CD14-positive monocyte (primary cell): ENCODE data around the gene CNPY3. TPM values are rescaled to one million over a fixed set of nuclear protein-coding genes. Genes with fewer than 3 reads are reported as not detected.

Source experiments
- DNase-seq, 3 donors: peaks; one replicate each; pipeline ENCODE4 v3.0.0-alpha.2; 2011 to 2022
- H2AFZ ChIP-seq: 2 replicates; pipeline ENCODE4 v1.6.0; 2012; ENCODE audit warnings: mild to moderate bottlenecking, low read depth, low read length, inconsistent platforms; ENCODE audit not compliant: insufficient read depth, poor library complexity, severe bottlenecking
- H3K27ac ChIP-seq, 2 donors: 1 replicate in 1 of 2; 2 replicates in 1 of 2; pipeline ENCODE4 v1.5.1; 2012 to 2013; ENCODE audit warnings: low read length in 2 of 2, control low read depth in 1 of 2, inconsistent platforms in 1 of 2, low read depth in 1 of 2, mild to moderate bottlenecking in 1 of 2
- H3K27me3 ChIP-seq, 2 donors: one replicate each; pipeline versions ENCODE4 v1.6.0 to v1.6.1; 2011 to 2013; ENCODE audit warnings: low read length in 2 of 2; ENCODE audit not compliant: control insufficient read depth in 2 of 2, insufficient read depth in 2 of 2
- H3K36me3 ChIP-seq, 2 donors: replicated peaks in 1 of 2; 1 replicate in 1 of 2; 2 replicates in 1 of 2; pipeline versions ENCODE4 v1.5.1 to v1.6.1; 2012 to 2013; ENCODE audit warnings: low read length in 2 of 2, control low read depth in 1 of 2, inconsistent platforms in 1 of 2, mild to moderate bottlenecking in 1 of 2; ENCODE audit not compliant: insufficient read depth in 2 of 2, control insufficient read depth in 1 of 2
- H3K4me1 ChIP-seq, 2 donors: 1 replicate in 1 of 2; 2 replicates in 1 of 2; pipeline versions ENCODE4 v1.5.1 to v1.6.1; 2012 to 2013; ENCODE audit warnings: low read length in 2 of 2, control low read depth in 1 of 2, inconsistent platforms in 1 of 2, mild to moderate bottlenecking in 1 of 2, moderate library complexity in 1 of 2; ENCODE audit not compliant: insufficient read depth in 2 of 2, control insufficient read depth in 1 of 2
- H3K4me2 ChIP-seq: replicated peaks from 2 replicates; pipeline ENCODE3; 2012; ENCODE audit warnings: low read length, moderate library complexity, mild to moderate bottlenecking; ENCODE audit not compliant: poor library complexity, severe bottlenecking; ENCODE audit errors: extremely low read depth
- H3K4me3 ChIP-seq, 3 experiments: fragments of 200-600 bp in 1 of 3; sonication (generic) in 1 of 3; replicated peaks in 1 of 3; 1 replicate in 2 of 3; 2 replicates in 1 of 3; pipeline ENCODE4 v1.5.1; 2011 to 2013; ENCODE audit warnings: low read length in 3 of 3, mild to moderate bottlenecking in 3 of 3, control low read depth in 2 of 3, low read depth in 2 of 3, inconsistent platforms in 1 of 3, moderate library complexity in 1 of 3
- H3K79me2 ChIP-seq: 2 replicates; pipeline ENCODE4 v1.6.0; 2012; ENCODE audit warnings: mild to moderate bottlenecking, control low read depth, inconsistent platforms, low read length, moderate library complexity; ENCODE audit not compliant: insufficient read depth
- H3K9ac ChIP-seq: 2 replicates; pipeline ENCODE4 v1.6.0; 2017; ENCODE audit warnings: low read length, mild to moderate bottlenecking; ENCODE audit not compliant: insufficient read depth, poor library complexity, severe bottlenecking
- H3K9me3 ChIP-seq, 2 donors: replicated peaks in 1 of 2; 1 replicate in 1 of 2; 2 replicates in 1 of 2; pipeline versions ENCODE4 v1.5.1 to v1.6.1; 2012 to 2013; ENCODE audit warnings: low read length in 2 of 2, control low read depth in 1 of 2; ENCODE audit not compliant: control insufficient read depth in 1 of 2, insufficient read depth in 1 of 2
- H4K20me1 ChIP-seq: 2 replicates; pipeline ENCODE4 v1.6.0; 2012; ENCODE audit warnings: mild to moderate bottlenecking, low read length, control low read depth, moderate library complexity; ENCODE audit not compliant: insufficient read depth
- H3K27ac Mint-ChIP-seq, 7 donors: one replicate each; pipeline ENCODE4 v1.8.0; 2020; ENCODE audit warnings: mild to moderate bottlenecking in 7 of 7, mixed read lengths in 7 of 7, moderate library complexity in 6 of 7, inconsistent platforms in 2 of 7
- H3K27me3 Mint-ChIP-seq, 3 donors: one replicate each; pipeline ENCODE4 v1.8.0; 2021 to 2022; ENCODE audit warnings: low read depth in 3 of 3, mild to moderate bottlenecking in 3 of 3, mixed read lengths in 3 of 3, moderate library complexity in 3 of 3, inconsistent platforms in 1 of 3
- H3K36me3 Mint-ChIP-seq, 2 donors: one replicate each; pipeline ENCODE4 v1.8.0; 2020; ENCODE audit warnings: mixed read lengths in 2 of 2, inconsistent platforms in 1 of 2, mild to moderate bottlenecking in 1 of 2
- H3K4me1 Mint-ChIP-seq: one replicate; pipeline ENCODE4 v1.8.0; 2020; ENCODE audit warnings: mild to moderate bottlenecking, mixed read lengths
- H3K4me3 Mint-ChIP-seq, 2 donors: one replicate each; pipeline ENCODE4 v1.8.0; 2020; ENCODE audit warnings: mild to moderate bottlenecking in 2 of 2, mixed read lengths in 2 of 2, moderate library complexity in 1 of 2
- H3K9me3 Mint-ChIP-seq, 7 donors: one replicate each; pipeline ENCODE4 v1.8.0; 2020 to 2022; ENCODE audit warnings: mixed read lengths in 7 of 7, mild to moderate bottlenecking in 6 of 7, moderate library complexity in 6 of 7, inconsistent platforms in 2 of 7
- WGBS: methylation state at CpG from one replicate; pipeline ENCODE4 v1.1.5; 2013; ENCODE audit warnings: missing lambda C conversion rate; ENCODE audit not compliant: insufficient coverage; 5-methylcytosine and 5-hydroxymethylcytosine counted together
- intact Hi-C, 2 donors: fragments of 100-400 bp; cut with micrococcal nuclease; formaldehyde crosslinking; loops; one replicate each; pipeline versions ENCODE4 v1.15.0 to v1.15.1; 2023
- polyA plus RNA-seq, 3 donors: library from polyadenylated mRNA; depleted of rRNA in 1 of 3; unstranded in 2 of 3; stranded (reverse) in 1 of 3; fragments of 300-500 nt in 2 of 3; fragments of >200 nt in 1 of 3; fragmentation: Illumina TruSeq in 2 of 3; gene quantifications; 1 replicate in 2 of 3; 2 replicates in 1 of 3; pipeline ENCODE4 v1.2.3, GENCODE V29; 2012 to 2021
- TF ChIP-seq, protein P1 (sequence below): fragments of 200-600 bp; IDR thresholded peaks from one replicate; pipeline ENCODE4 v1.8.0; 2022; ENCODE audit warnings: antibody characterized with exemption, mild to moderate bottlenecking

Gene CNPY3
- polyA plus RNA-seq, 3 donors = 237 to 295 (median 262) TPM

DNA sequence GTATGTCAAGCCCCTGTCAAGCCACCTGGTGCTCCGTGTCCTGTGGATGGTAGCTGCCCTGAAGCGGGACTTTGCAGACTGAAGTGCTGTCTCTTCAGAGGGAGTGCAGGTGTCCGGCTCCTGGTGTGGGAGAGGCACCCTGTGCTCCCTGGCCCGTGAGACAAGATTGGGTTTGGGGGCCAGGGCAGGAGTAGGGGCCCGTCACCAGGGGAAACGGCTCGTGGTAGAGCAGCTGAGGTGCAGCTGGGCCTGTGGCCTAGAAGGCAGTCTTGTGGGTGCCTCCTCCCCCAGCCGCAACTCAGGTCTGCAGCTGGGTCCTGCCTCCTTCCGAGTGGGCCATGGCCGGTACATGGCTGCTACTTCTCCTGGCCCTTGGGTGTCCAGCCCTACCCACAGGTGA, 13.5 kb upstream of the CNPY3 start, which contains the start of gene PTCRA:
Gene PTCRA (plus strand): TSS at position 322 of the 400 bp plus-strand sequence. CDS start 17 bp downstream, at position 339.
- H3K9ac ChIP-seq = no peak within 1 kb of the TSS
- peaks cover 5 to 25% (median 19%) of the 10 kb centered on the region in 3 donors for H3K27me3 Mint-ChIP-seq
- H2AFZ ChIP-seq = no peak within 1 kb of the TSS

DNA sequence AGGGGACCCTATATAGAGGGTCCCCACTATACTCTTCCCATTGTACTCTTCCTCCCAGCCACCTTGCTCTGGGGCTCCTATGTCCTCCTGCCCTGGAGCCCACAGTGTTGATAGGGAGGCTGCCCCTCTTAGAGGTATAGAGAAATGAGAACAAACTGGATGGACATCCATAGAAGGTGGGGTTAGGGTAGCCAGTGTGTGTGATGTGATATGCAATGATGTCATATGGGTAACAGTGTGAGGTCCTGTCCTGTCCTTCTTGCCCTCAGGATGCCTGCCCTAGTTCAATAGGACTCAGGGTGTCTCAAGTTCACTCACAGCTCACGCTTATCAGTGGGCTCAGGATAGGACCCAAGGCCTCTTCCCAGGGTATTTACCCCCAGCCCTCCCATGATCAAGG, 13.0 kb upstream of the CNPY3 start:
- no CpG with 5 or more reads among the region's 1 CpG for WGBS
- H3K27ac Mint-ChIP-seq = peak overlapping the region in 1 of 7 donors; percentile 66
- Histone ChIP-seq H3K4me3 (no peak overlapping the region), H3K27ac (no peak overlapping the region), H2AFZ (no peak overlapping the region), H3K79me2 (no peaks in the 10 kb centered on the region), H3K4me1 (peaks cover 6 to 7% of the 10 kb centered on the region in 2 donors), H3K9me3 (no peaks in the 10 kb centered on the region), H4K20me1 (no peaks in the 10 kb centered on the region), H3K27me3 (peaks cover 0 to 1% of the 10 kb centered on the region in 2 donors), H3K4me2 (no peak overlapping the region), H3K9ac (no peak overlapping the region), H3K36me3 (no peaks in the 10 kb centered on the region)
- H3K4me3 Mint-ChIP-seq = no peak overlapping the region
- TF ChIP-seq, protein P1, sequence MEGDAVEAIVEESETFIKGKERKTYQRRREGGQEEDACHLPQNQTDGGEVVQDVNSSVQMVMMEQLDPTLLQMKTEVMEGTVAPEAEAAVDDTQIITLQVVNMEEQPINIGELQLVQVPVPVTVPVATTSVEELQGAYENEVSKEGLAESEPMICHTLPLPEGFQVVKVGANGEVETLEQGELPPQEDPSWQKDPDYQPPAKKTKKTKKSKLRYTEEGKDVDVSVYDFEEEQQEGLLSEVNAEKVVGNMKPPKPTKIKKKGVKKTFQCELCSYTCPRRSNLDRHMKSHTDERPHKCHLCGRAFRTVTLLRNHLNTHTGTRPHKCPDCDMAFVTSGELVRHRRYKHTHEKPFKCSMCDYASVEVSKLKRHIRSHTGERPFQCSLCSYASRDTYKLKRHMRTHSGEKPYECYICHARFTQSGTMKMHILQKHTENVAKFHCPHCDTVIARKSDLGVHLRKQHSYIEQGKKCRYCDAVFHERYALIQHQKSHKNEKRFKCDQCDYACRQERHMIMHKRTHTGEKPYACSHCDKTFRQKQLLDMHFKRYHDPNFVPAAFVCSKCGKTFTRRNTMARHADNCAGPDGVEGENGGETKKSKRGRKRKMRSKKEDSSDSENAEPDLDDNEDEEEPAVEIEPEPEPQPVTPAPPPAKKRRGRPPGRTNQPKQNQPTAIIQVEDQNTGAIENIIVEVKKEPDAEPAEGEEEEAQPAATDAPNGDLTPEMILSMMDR = no peak
- no peak for DNase-seq
- H3K36me3 Mint-ChIP-seq = no peaks in the 10 kb centered on the region
- intact Hi-C loops = no loop called here
- peaks cover 1% of the 10 kb centered on the region for H3K4me1 Mint-ChIP-seq
- peaks cover 0 to 4% (median 0%) of the 10 kb centered on the region in 7 donors for H3K9me3 Mint-ChIP-seq
- peaks cover 5 to 22% (median 18%) of the 10 kb centered on the region in 3 donors for H3K27me3 Mint-ChIP-seq

More for the DNA sequence above, 13.5 kb upstream of the CNPY3 start, which contains the start of gene PTCRA:
- H3K27ac ChIP-seq = no peak within 1 kb of the TSS
- H4K20me1 ChIP-seq = no peaks in the 10 kb centered on the region
- no peak for DNase-seq
- TF ChIP-seq, protein P1 = no peak
- peaks cover 0 to 2% of the 10 kb centered on the region in 2 donors for H3K27me3 ChIP-seq
- 65% methylated on average over 9 of the region's 10 CpGs for WGBS
- H3K36me3 ChIP-seq = no peaks in the 10 kb centered on the region
- intact Hi-C loops = no loop called here
- H3K4me1 ChIP-seq = peaks cover 7% of the 10 kb centered on the region in 2 donors
- H3K4me2 ChIP-seq = no peak within 1 kb of the TSS
- H3K4me3 ChIP-seq = no peak within 1 kb of the TSS
- Mint-ChIP-seq H3K36me3 (no peaks in the 10 kb centered on the region), H3K9me3 (peaks cover 0 to 7% (median 0%) of the 10 kb centered on the region in 7 donors), H3K4me3 (no peak within 1 kb of the TSS), H3K27ac (peak within 1 kb of the TSS in 2 of 7 donors; percentile 66 to 72), H3K4me1 (peaks cover 4% of the 10 kb centered on the region)
- H3K79me2 ChIP-seq = no peaks in the 10 kb centered on the region
- H3K9me3 ChIP-seq = no peaks in the 10 kb centered on the region
